Measurements from ENCODE around the gene DDX18. TPM values are rescaled to one million over a fixed set of nuclear protein-coding genes. Genes with fewer than 3 reads are reported as not detected.

The DDX18 gene
- total RNA-seq, 1 experiment from 2014 or later = 99.0 TPM

- intact Hi-C loops (cut with micrococcal nuclease; ENCODE audit: unreplicated experiment) = no loop called here
- no TSS peak for BruUV-seq (replicated peaks)
- no peak for DNase-seq
These were observed 41.4 kb downstream of the DDX18 start for GRCh38 chr2:117855886-117856285.

GRCh38 chr2:117856415-117857210, 42.1 kb downstream of the DDX18 start:
- no peak overlapping the region for H3K4me3 Mint-ChIP-seq (ENCODE audit: unreplicated experiment)
- H3K36me3 Mint-ChIP-seq (ENCODE audit: insufficient read depth, unreplicated experiment) = no peaks in the 10 kb centered on the region
- H3K27me3 ChIP-seq (replicated peaks; ENCODE audit: control insufficient read depth, insufficient read depth, low read length) = no peaks in the 10 kb centered on the region
- TF ChIP-seq CTCF (IDR thresholded peaks at IDR 0.05; ENCODE audit: insufficient read depth in 1 of 2, low read depth in 1 of 2, low read length in 1 of 2, severe bottlenecking in 1 of 2, unreplicated experiment in 1 of 2) = no peak
- CTCF ChIA-PET = interaction anchor here (0.9 to 1.8 kb wide), 2 partner anchors 42 to 147 kb away, joined by 3 to 6 read pairs; partner anchors contain the start of gene DDX18
- no peaks in the 10 kb centered on the region for H3K9me3 Mint-ChIP-seq (ENCODE audit: unreplicated experiment)
- intact Hi-C loops (cut with micrococcal nuclease; ENCODE audit: unreplicated experiment) = no loop called here
- no TSS peak for BruUV-seq (replicated peaks)
- H3K4me1 Mint-ChIP-seq (ENCODE audit: low read depth, unreplicated experiment) = peaks cover 18% of the 10 kb centered on the region
- H3K4me1 ChIP-seq = no peaks in the 10 kb centered on the region
- H3K27ac Mint-ChIP-seq (ENCODE audit: unreplicated experiment) = no peak overlapping the region
- POLR2A ChIA-PET = no interaction called here
- no peak for DNase-seq
- no peaks in the 10 kb centered on the region for H3K27me3 Mint-ChIP-seq (ENCODE audit: insufficient read depth, unreplicated experiment)
- no peaks in the 10 kb centered on the region for H3K36me3 ChIP-seq (ENCODE audit: control insufficient read depth, insufficient read depth, low read length)
- no peak overlapping the region for H3K4me3 ChIP-seq (ENCODE audit: low read depth, low read length)
- H3K9me3 ChIP-seq = no peaks in the 10 kb centered on the region

More at GRCh38 chr2:117855886-117856285, 41.4 kb downstream of the DDX18 start:
- Histone ChIP-seq H3K27me3 (replicated peaks; ENCODE audit: control insufficient read depth, insufficient read depth, low read length) (no peaks in the 10 kb centered on the region), H3K9me3 (no peaks in the 10 kb centered on the region), H3K4me3 (ENCODE audit: low read depth, low read length) (no peak overlapping the region), H3K36me3 (ENCODE audit: control insufficient read depth, insufficient read depth, low read length) (no peaks in the 10 kb centered on the region), H3K4me1 (no peaks in the 10 kb centered on the region)
- no peaks in the 10 kb centered on the region for H3K36me3 Mint-ChIP-seq (ENCODE audit: insufficient read depth, unreplicated experiment)
- H3K27ac Mint-ChIP-seq (ENCODE audit: unreplicated experiment) = no peak overlapping the region
- TF ChIP-seq CTCF (IDR thresholded peaks at IDR 0.05; ENCODE audit: insufficient read depth in 1 of 2, low read depth in 1 of 2, low read length in 1 of 2, severe bottlenecking in 1 of 2, unreplicated experiment in 1 of 2) = no peak
- H3K4me3 Mint-ChIP-seq (ENCODE audit: unreplicated experiment) = no peak overlapping the region
- peaks cover 18% of the 10 kb centered on the region for H3K4me1 Mint-ChIP-seq (ENCODE audit: low read depth, unreplicated experiment)
- no peaks in the 10 kb centered on the region for H3K27me3 Mint-ChIP-seq (ENCODE audit: insufficient read depth, unreplicated experiment)
- H3K9me3 Mint-ChIP-seq (ENCODE audit: unreplicated experiment) = no peaks in the 10 kb centered on the region
- CTCF ChIA-PET = interaction anchor here (1.8 kb wide), 1 partner anchor 41 kb away, joined by 6 read pairs; the partner anchor contains the start of gene DDX18
- POLR2A ChIA-PET = no interaction called here

GRCh38 chr2:117858336-117858735, 43.8 kb downstream of the DDX18 start:
- TF ChIP-seq CTCF (IDR thresholded peaks at IDR 0.05; ENCODE audit: insufficient read depth in 1 of 2, low read depth in 1 of 2, low read length in 1 of 2, severe bottlenecking in 1 of 2, unreplicated experiment in 1 of 2) = no peak
- Mint-ChIP-seq H3K36me3 (ENCODE audit: insufficient read depth, unreplicated experiment) (no peaks in the 10 kb centered on the region), H3K27ac (ENCODE audit: unreplicated experiment) (no peak overlapping the region), H3K9me3 (ENCODE audit: unreplicated experiment) (no peaks in the 10 kb centered on the region), H3K4me1 (ENCODE audit: low read depth, unreplicated experiment) (peaks cover 17% of the 10 kb centered on the region), H3K27me3 (ENCODE audit: insufficient read depth, unreplicated experiment) (no peaks in the 10 kb centered on the region), H3K4me3 (ENCODE audit: unreplicated experiment) (no peak overlapping the region)
- intact Hi-C loops (cut with micrococcal nuclease; ENCODE audit: unreplicated experiment) = no loop called here
- no TSS peak for BruUV-seq (replicated peaks)
- Histone ChIP-seq H3K4me1 (no peaks in the 10 kb centered on the region), H3K9me3 (no peaks in the 10 kb centered on the region), H3K27me3 (replicated peaks; ENCODE audit: control insufficient read depth, insufficient read depth, low read length) (no peaks in the 10 kb centered on the region), H3K36me3 (ENCODE audit: control insufficient read depth, insufficient read depth, low read length) (no peaks in the 10 kb centered on the region), H3K4me3 (ENCODE audit: low read depth, low read length) (no peak overlapping the region)
- DNase-seq = no peak
- CTCF ChIA-PET = interaction anchor here (0.6 kb wide), 1 partner anchor 145 kb away, joined by 3 read pairs; no protein-coding TSS in a partner anchor
- POLR2A ChIA-PET = no interaction called here

Data from Caco-2 (cell line).